Spleen (tissue), 11 donors: ENCODE results near the gene NUP58. TPM values are rescaled to one million over a fixed set of nuclear protein-coding genes. Genes with fewer than 3 reads are reported as not detected.

ENCODE experiments used
- DNase-seq: peaks from one replicate; pipeline ENCODE4 v3.0.0-alpha.2; 2020
- H3K27ac ChIP-seq, 8 donors: fragments of 200-600 bp; sonication (generic) in 7 of 8; 1 replicate in 4 of 8; 2 replicates in 4 of 8; pipeline versions ENCODE4 v1.5.0 to v1.8.0; 2016 to 2021; ENCODE audit warnings: inconsistent platforms in 4 of 8, mild to moderate bottlenecking in 4 of 8, moderate library complexity in 1 of 8
- H3K27me3 ChIP-seq, 7 donors: fragments of 200-600 bp; sonication (generic) in 6 of 7; replicated peaks in 1 of 7; 1 replicate in 4 of 7; 2 replicates in 3 of 7; pipeline versions ENCODE4 v1.5.0 to v1.8.0; 2016 to 2021; ENCODE audit warnings: inconsistent platforms in 3 of 7, mild to moderate bottlenecking in 1 of 7
- H3K36me3 ChIP-seq, 6 donors: fragments of 200-600 bp; sonication (generic) in 5 of 6; 1 replicate in 4 of 6; 2 replicates in 2 of 6; pipeline versions ENCODE4 v1.5.0 to v1.8.0; 2016 to 2021; ENCODE audit warnings: inconsistent platforms in 2 of 6
- H3K4me1 ChIP-seq, 6 donors: fragments of 200-600 bp; sonication (generic) in 5 of 6; 1 replicate in 3 of 6; 2 replicates in 3 of 6; pipeline versions ENCODE4 v1.5.0 to v1.8.0; 2016 to 2021; ENCODE audit warnings: inconsistent platforms in 3 of 6
- H3K4me3 ChIP-seq, 8 donors: fragments of 200-600 bp; sonication (generic) in 7 of 8; 1 replicate in 4 of 8; 2 replicates in 4 of 8; pipeline versions ENCODE4 v1.5.0 to v1.8.0; 2016 to 2021; ENCODE audit warnings: inconsistent platforms in 4 of 8, mild to moderate bottlenecking in 4 of 8, moderate library complexity in 2 of 8
- H3K9me3 ChIP-seq, 8 donors: fragments of 200-600 bp; sonication (generic) in 7 of 8; 1 replicate in 4 of 8; 2 replicates in 4 of 8; pipeline versions ENCODE4 v1.5.0 to v1.8.0; 2016 to 2021; ENCODE audit warnings: inconsistent platforms in 4 of 8
- POLR2A ChIP-seq, 3 donors: fragments of 450-650 bp; IDR thresholded peaks; one replicate each; pipeline ENCODE4 v1.5.1; 2017; ENCODE audit warnings: antibody characterized with exemption in 3 of 3, mild to moderate bottlenecking in 1 of 3
- POLR2AphosphoS5 ChIP-seq, 3 donors: sonication (generic); formaldehyde crosslinking; IDR thresholded peaks; one replicate each; pipeline ENCODE4 v1.5.1; 2017; ENCODE audit warnings: antibody characterized with exemption in 3 of 3
- WGBS, 5 donors: extraction: QIAGEN DNeasy Blood & Tissue Kit in 3 of 5; methylation state at CpG; one replicate each; pipeline versions ENCODE4 v1.1.5 to v1.1.7; 2013 to 2018; 5-methylcytosine and 5-hydroxymethylcytosine counted together
- intact Hi-C: fragments of 100-400 bp; cut with DNase I; formaldehyde crosslinking; loops from one replicate; pipeline ENCODE4 v1.15.0; 2023; ENCODE audit warnings: low total_unique reads
- polyA plus RNA-seq, 3 donors: library from polyadenylated mRNA; stranded (reverse); fragments of 200-250 nt; gene quantifications; one replicate each; pipeline ENCODE4 v1.2.1, GENCODE V29; 2013
- total RNA-seq, 7 donors: library from RNA; depleted of rRNA in 3 of 7; stranded (reverse); fragments of >200 nt in 3 of 7; fragmentation: NEBNext Ultra II Directional in 4 of 7; extraction: Animal tissue kit (Norgen Biotek cat#: 25700) in 4 of 7; gene quantifications; one replicate each; pipeline versions ENCODE4 v1.1.0 to v1.2.1, GENCODE V29; 2016 to 2021
- TF ChIP-seq, protein P1 (sequence below), 11 experiments: fragments of 200-600 bp in 7 of 11; fragments of 450-650 bp in 4 of 11; sonication (generic) in 4 of 11; IDR thresholded peaks in 8 of 11; conservative IDR thresholded peaks in 3 of 11; 1 replicate in 7 of 11; 2 replicates in 4 of 11; pipeline versions ENCODE4 v1.4.0 to v1.8.0; 2016 to 2021; ENCODE audit warnings: antibody characterized with exemption in 11 of 11, inconsistent platforms in 4 of 11, mild to moderate bottlenecking in 1 of 11
- donor health status: healthy with polysubstance abuse.
- donor health status: DM: no; HTN: no; CAD: no; lungs with moderate emphysema.
- donor health status: DM: no; HTN: no; CAD: no.
- donor health status: Bipolar disorder and iron deficiency.
- donor health status: healthy.
- donor health status: DM: no; HTN: no; CAD: no.
- donor health status: DM: yes; HTN: yes; CAD: no.

NUP58 gene
- total and polyA plus RNA-seq, 10 donors, result 9.1 to 53.6 (median 42.3) TPM

DNA sequence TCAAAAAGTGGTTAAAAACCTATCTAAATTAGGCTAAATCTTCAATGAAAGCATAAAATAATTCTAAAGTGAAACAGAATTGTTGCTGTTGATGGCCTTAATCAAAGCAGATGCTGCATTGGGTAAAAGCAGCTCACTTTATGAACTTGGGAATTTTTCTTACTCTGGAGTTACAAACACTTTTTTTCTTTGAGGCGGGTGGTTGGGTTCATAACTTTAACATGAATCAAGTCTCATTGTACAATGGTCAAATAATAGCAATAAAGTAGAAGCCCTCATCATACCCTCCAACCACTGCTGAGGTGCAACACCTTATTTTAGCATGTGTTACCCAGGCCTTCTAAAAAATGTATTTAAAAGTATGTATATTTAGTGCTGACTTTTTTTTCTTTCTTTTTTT is 29.1 kb downstream of the NUP58 start:
- no peak overlapping the region for H3K4me3 ChIP-seq
- intact Hi-C loops, result loop anchor here (10.0 kb wide), 1 partner anchor 66 kb away; no protein-coding TSS in a partner anchor
- TF ChIP-seq POLR2A (IDR thresholded peaks at IDR 0.05) (no peak), POLR2AphosphoS5 (IDR thresholded peaks at IDR 0.05) (no peak)
- TF ChIP-seq, protein P1, sequence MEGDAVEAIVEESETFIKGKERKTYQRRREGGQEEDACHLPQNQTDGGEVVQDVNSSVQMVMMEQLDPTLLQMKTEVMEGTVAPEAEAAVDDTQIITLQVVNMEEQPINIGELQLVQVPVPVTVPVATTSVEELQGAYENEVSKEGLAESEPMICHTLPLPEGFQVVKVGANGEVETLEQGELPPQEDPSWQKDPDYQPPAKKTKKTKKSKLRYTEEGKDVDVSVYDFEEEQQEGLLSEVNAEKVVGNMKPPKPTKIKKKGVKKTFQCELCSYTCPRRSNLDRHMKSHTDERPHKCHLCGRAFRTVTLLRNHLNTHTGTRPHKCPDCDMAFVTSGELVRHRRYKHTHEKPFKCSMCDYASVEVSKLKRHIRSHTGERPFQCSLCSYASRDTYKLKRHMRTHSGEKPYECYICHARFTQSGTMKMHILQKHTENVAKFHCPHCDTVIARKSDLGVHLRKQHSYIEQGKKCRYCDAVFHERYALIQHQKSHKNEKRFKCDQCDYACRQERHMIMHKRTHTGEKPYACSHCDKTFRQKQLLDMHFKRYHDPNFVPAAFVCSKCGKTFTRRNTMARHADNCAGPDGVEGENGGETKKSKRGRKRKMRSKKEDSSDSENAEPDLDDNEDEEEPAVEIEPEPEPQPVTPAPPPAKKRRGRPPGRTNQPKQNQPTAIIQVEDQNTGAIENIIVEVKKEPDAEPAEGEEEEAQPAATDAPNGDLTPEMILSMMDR (IDR thresholded peaks at IDR 0.05 in 8 of 11, conservative IDR thresholded peaks at IDR 0.05 in 3 of 11), result no peak
- 96 to 100% (median 100%) methylated on average over 1 of the region's 1 CpG for WGBS, 5 donors
- no peaks in the 10 kb centered on the region for H3K4me1 ChIP-seq
- no peaks in the 10 kb centered on the region for H3K9me3 ChIP-seq
- DNase-seq, result no peak
- H3K27ac ChIP-seq, result no peak overlapping the region
- H3K27me3 ChIP-seq, result no peaks in the 10 kb centered on the region
- peaks cover under 1 to 100% (median 79%) of the 10 kb centered on the region in 6 donors for H3K36me3 ChIP-seq

- no peak for DNase-seq
- peaks cover 0 to 100% (median 53%) of the 10 kb centered on the region in 6 donors for H3K36me3 ChIP-seq
- no peak overlapping the region for H3K27ac ChIP-seq
- TF ChIP-seq, protein P1 (IDR thresholded peaks at IDR 0.05 in 8 of 11, conservative IDR thresholded peaks at IDR 0.05 in 3 of 11), result no peak
- TF ChIP-seq POLR2A (IDR thresholded peaks at IDR 0.05), result no peak
- no peak for TF ChIP-seq POLR2AphosphoS5 (IDR thresholded peaks at IDR 0.05)
- WGBS, 5 donors, result 71 to 88% (median 75%) methylated on average over 3 of the region's 3 CpGs
- H3K9me3 ChIP-seq, result no peaks in the 10 kb centered on the region
- H3K27me3 ChIP-seq, result no peaks in the 10 kb centered on the region
- no peak overlapping the region for H3K4me3 ChIP-seq
- no peaks in the 10 kb centered on the region for H3K4me1 ChIP-seq
- intact Hi-C loops, result loop anchor here (10.0 kb wide), 1 partner anchor 71 kb away; no protein-coding TSS in a partner anchor
These were observed 34.4 kb downstream of the NUP58 start for GRCh38 chr13:25335856-25336255.

DNA sequence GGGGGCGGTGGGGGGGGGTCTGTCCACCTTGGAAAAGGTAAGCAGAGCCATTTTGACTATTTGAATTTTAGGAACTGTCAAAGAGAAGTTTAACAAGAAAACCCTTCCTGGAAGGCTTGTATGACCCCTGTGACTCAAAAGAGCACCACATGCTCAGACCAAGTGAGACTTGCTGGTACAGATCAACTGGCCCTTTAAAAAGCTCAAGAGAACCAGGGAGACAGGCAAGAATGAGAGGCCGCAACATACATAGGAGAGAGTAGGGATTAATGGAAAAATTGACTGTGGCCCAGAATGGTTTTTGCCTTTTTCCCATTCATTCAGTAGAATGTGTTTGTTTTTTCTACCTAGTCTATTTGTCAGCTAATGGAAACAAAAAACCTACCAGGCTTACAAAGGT is 44.2 kb downstream of the NUP58 start:
- Histone ChIP-seq H3K27me3 (no peaks in the 10 kb centered on the region), H3K4me1 (no peaks in the 10 kb centered on the region), H3K27ac (no peak overlapping the region), H3K4me3 (no peak overlapping the region), H3K36me3 (peaks cover 0 to 30% (median 5%) of the 10 kb centered on the region in 6 donors), H3K9me3 (peaks cover 0 to 8% (median 0%) of the 10 kb centered on the region in 8 donors)
- TF ChIP-seq POLR2A (IDR thresholded peaks at IDR 0.05), result no peak
- TF ChIP-seq, protein P1 (IDR thresholded peaks at IDR 0.05 in 8 of 11, conservative IDR thresholded peaks at IDR 0.05 in 3 of 11), result no peak
- no peak for TF ChIP-seq POLR2AphosphoS5 (IDR thresholded peaks at IDR 0.05)
- DNase-seq, result no peak
- 90 to 100% (median 97%) methylated on average over 2 of the region's 2 CpGs for WGBS, 5 donors
- intact Hi-C loops, result no loop called here

DNA sequence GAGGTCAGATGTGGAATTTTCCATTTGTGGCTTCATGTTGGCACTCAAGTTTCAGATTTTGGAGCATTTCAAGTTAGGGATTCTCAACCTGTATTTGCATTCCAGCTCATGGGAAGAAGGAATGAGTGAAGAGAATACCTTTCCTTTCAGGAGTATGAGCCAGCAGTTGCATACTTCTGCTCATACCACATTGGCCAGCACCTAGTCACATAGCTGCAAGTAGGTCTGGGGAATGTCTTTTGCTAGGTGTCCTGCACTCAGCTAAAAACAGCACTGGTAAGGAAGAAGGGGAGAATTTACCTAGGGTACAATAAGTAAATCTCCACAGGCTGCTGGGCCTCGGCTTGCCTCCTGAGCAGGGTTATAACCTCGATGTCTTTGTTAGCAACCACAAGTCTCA is 45.7 kb downstream of the NUP58 start:
- H3K4me3 ChIP-seq, result no peak overlapping the region
- DNase-seq, result no peak

More for the DNA sequence above, 45.7 kb downstream of the NUP58 start:
- intact Hi-C loops, result no loop called here
- H3K27ac ChIP-seq, result no peak overlapping the region
- no peaks in the 10 kb centered on the region for H3K27me3 ChIP-seq
- 79 to 88% (median 83%) methylated on average over 2 of the region's 2 CpGs for WGBS, 5 donors
- H3K4me1 ChIP-seq, result no peaks in the 10 kb centered on the region
- H3K36me3 ChIP-seq, result peaks cover 0 to 14% (median 0%) of the 10 kb centered on the region in 6 donors
- H3K9me3 ChIP-seq, result peaks cover 0 to 8% (median 0%) of the 10 kb centered on the region in 8 donors
- TF ChIP-seq, protein P1 (IDR thresholded peaks at IDR 0.05 in 8 of 11, conservative IDR thresholded peaks at IDR 0.05 in 3 of 11), result no peak
